Stomach smooth muscle (tissue), 2 donors: ENCODE data around the gene DHRS12.
A peak's percentile ranks its signal among the peaks of the same experiment; 100 is the strongest.

Experiments used
- H3K27ac ChIP-seq: one replicate; pipeline ENCODE4 v1.7.0; 2013; ENCODE audit warnings: mild to moderate bottlenecking, low read length, inconsistent platforms
- H3K27me3 ChIP-seq, 2 donors: one replicate each; pipeline ENCODE4 v1.7.0; 2013; ENCODE audit warnings: low read length in 2 of 2; ENCODE audit not compliant: insufficient read depth in 2 of 2, control insufficient read depth in 1 of 2
- H3K36me3 ChIP-seq, 2 donors: one replicate each; pipeline ENCODE4 v1.7.0; 2013; ENCODE audit warnings: low read length in 2 of 2; ENCODE audit not compliant: control insufficient read depth in 2 of 2, insufficient read depth in 2 of 2
- H3K4me1 ChIP-seq: one replicate; pipeline ENCODE4 v1.7.0; 2013; ENCODE audit warnings: low read length; ENCODE audit not compliant: control insufficient read depth, insufficient read depth
- H3K4me3 ChIP-seq, 2 donors: one replicate each; pipeline ENCODE4 v1.7.0; 2013; ENCODE audit warnings: low read length in 2 of 2
- H3K9ac ChIP-seq, 2 donors: one replicate each; pipeline ENCODE4 v1.7.0; 2013; ENCODE audit warnings: low read length in 2 of 2, mild to moderate bottlenecking in 1 of 2
- H3K9me3 ChIP-seq, 2 donors: one replicate each; pipeline ENCODE4 v1.7.0; 2013; ENCODE audit warnings: low read length in 2 of 2; ENCODE audit not compliant: control insufficient read depth in 2 of 2
- donor health status: healthy.
- donor health status: Pancreatic carcinoma.

The DHRS12 gene

GRCh38 chr13:51796546-51796945 is 7.4 kb downstream of the DHRS12 start:
- Histone ChIP-seq H3K27ac (no peak overlapping the region), H3K4me1 (peaks cover 21% of the 10 kb centered on the region), H3K4me3 (no peak overlapping the region), H3K9ac (no peak overlapping the region), H3K9me3 (no peaks in the 10 kb centered on the region), H3K27me3 (no peaks in the 10 kb centered on the region), H3K36me3 (peaks cover 10 to 22% of the 10 kb centered on the region in 2 donors)

- no peak overlapping the region for H3K27ac ChIP-seq
- no peak overlapping the region for H3K4me3 ChIP-seq
- no peaks in the 10 kb centered on the region for H3K27me3 ChIP-seq
- no peaks in the 10 kb centered on the region for H3K9me3 ChIP-seq
- H3K9ac ChIP-seq, result no peak overlapping the region
- peaks cover 11% of the 10 kb centered on the region for H3K4me1 ChIP-seq
- peaks cover 10 to 22% of the 10 kb centered on the region in 2 donors for H3K36me3 ChIP-seq
Measured at GRCh38 chr13:51795419-51795818, 8.5 kb downstream of the DHRS12 start.

DNA sequence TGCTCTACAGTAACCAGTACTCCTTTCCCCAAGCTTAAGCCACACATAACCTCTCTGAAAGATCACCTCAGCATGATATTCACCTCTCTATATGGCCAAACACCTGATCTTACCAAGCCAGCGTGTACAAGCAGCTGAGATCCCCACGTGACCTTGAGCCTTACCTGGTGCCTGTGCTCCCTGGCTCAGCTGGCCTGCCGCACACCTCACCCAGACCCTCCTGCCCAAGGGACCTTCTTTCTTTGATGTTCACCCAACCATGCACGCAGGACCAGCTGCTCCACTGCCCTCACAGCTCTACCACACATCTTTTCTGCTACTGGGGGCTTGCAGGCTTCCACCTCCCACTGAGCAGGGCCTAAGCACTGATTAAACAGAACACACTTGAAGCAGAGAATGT is 9.0 kb downstream of the DHRS12 start:
- no peak overlapping the region for H3K4me3 ChIP-seq
- no peak overlapping the region for H3K27ac ChIP-seq
- no peak overlapping the region for H3K9ac ChIP-seq
- H3K27me3 ChIP-seq, result no peaks in the 10 kb centered on the region
- H3K9me3 ChIP-seq, result no peaks in the 10 kb centered on the region
- H3K36me3 ChIP-seq, result peaks cover 10 to 22% of the 10 kb centered on the region in 2 donors
- peaks cover 7% of the 10 kb centered on the region for H3K4me1 ChIP-seq

DNA sequence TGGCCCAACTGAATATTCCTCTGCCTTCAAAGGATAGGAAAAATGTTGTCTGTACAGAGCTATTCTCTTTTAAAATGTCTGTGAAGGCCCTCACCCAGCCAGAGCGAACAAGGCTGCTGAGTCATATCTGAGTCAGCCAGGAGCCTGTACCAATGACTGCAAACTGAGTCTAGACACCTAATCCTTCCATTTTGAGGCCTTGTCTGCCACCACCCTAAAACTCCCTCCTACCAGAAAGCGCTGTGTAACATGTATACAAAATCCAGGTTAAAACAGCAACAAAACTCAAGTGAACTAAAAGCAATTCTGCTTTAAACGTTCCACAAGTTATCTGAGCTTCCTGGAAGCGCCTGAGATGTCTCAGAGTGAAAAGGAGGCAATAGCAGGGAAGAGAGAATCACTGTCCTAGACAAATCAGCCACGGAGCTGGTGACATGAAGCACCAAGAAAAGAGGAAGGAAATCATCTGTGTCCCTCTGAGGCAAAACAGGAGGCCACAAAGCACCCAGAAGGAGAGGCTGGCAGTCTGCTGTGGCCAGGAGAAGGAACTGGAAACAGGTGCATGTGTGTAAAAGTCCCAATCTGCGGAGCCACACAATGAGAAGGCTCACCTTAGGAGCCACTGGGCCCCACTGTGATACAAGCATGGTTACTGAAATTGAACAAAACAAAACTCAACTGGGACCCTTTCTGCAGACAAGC is 10.2 kb downstream of the DHRS12 start:
- Histone ChIP-seq H3K4me3 (no peak overlapping the region), H3K27ac (peak overlapping the region; percentile 41), H3K4me1 (peaks cover 5% of the 10 kb centered on the region)

GRCh38 chr13:51786425-51787265 is 17.3 kb downstream of the DHRS12 start:
- peak overlapping the region; percentile 40 to 42 for H3K9ac ChIP-seq
- no peaks in the 10 kb centered on the region for H3K27me3 ChIP-seq
- H3K36me3 ChIP-seq, result no peaks in the 10 kb centered on the region
- H3K4me1 ChIP-seq, result peaks cover 20% of the 10 kb centered on the region
- peak overlapping the region; percentile 40 to 65 for H3K4me3 ChIP-seq
- no peaks in the 10 kb centered on the region for H3K9me3 ChIP-seq
- H3K27ac ChIP-seq, result peak overlapping the region; percentile 85

More for the DNA sequence above, 10.2 kb downstream of the DHRS12 start:
- H3K36me3 ChIP-seq, result peaks cover 10 to 19% of the 10 kb centered on the region in 2 donors
- no peak overlapping the region for H3K9ac ChIP-seq
- no peaks in the 10 kb centered on the region for H3K9me3 ChIP-seq
- H3K27me3 ChIP-seq, result no peaks in the 10 kb centered on the region

- peak overlapping the region; percentile 85 for H3K27ac ChIP-seq
- H3K9ac ChIP-seq, result peak overlapping the region in 1 of 2 donors; percentile 29
- H3K27me3 ChIP-seq, result no peaks in the 10 kb centered on the region
- peak overlapping the region; percentile 40 to 65 for H3K4me3 ChIP-seq
- H3K9me3 ChIP-seq, result no peaks in the 10 kb centered on the region
- H3K36me3 ChIP-seq, result no peaks in the 10 kb centered on the region
- peaks cover 20% of the 10 kb centered on the region for H3K4me1 ChIP-seq
Measured at GRCh38 chr13:51785712-51786424, 18.1 kb downstream of the DHRS12 start.

DNA sequence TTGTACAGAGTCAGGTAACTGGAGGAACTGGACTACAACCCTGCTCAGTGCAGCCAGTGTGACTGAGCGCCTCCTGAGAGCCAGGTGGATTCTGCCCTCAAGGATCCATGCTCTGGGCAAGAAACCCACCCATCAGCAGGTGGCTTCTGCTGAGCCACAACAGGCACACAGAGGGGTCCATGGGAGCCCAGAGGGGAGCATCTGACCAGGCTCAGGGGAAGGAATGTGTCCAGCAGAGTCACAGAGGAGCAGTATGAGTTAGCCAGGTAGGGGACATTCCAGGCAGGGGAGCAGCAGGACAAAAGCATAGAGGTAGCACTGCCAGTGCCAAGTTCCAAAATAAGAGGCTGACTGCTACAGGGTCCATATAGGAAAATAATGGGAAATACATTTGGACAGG is 19.9 kb downstream of the DHRS12 start:
- Histone ChIP-seq H3K27me3 (no peaks in the 10 kb centered on the region), H3K36me3 (no peaks in the 10 kb centered on the region), H3K4me1 (peaks cover 20% of the 10 kb centered on the region), H3K9me3 (no peaks in the 10 kb centered on the region), H3K27ac (no peak overlapping the region), H3K9ac (no peak overlapping the region), H3K4me3 (no peak overlapping the region)

GRCh38 chr13:51783428-51784094 is 20.4 kb downstream of the DHRS12 start:
- Histone ChIP-seq H3K9me3 (no peaks in the 10 kb centered on the region), H3K27me3 (no peaks in the 10 kb centered on the region), H3K9ac (no peak overlapping the region), H3K27ac (no peak overlapping the region), H3K4me3 (no peak overlapping the region), H3K4me1 (peaks cover 20% of the 10 kb centered on the region), H3K36me3 (no peaks in the 10 kb centered on the region)

DNA sequence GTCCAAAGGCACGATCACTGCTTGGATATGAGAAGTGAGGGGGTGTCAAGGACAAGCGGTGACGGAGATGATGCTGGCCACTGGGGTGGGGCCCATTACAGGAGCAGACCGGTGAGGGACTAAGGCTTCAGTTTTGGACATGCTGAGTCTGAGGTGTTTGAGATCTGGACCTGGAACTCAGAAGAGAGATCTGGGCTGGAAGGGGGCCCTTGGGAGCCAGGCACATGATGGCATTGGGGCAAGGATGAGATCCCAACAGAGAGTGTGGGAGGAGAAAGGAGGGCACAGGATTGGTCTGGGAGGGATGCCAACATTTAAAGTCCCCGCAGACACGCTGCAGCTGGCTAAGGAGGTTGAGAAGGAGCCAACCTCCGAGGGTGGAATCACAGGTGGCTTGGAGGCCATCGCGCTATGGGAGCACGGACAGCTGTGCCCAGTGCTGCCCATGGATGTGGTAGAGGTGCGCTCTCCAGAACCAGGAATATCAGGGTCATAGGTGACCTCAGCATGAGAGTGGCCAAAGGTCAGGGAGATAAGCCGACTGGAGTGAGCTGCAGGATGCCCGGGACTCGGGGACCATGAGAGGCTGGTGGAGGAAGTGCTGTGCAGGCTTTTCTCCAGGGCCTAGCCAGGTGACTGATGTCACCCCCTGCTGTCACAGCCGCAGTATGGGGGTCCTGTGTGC is 21.8 kb downstream of the DHRS12 start:
- H3K9me3 ChIP-seq, result no peaks in the 10 kb centered on the region
- no peaks in the 10 kb centered on the region for H3K36me3 ChIP-seq
- H3K4me1 ChIP-seq, result peaks cover 18% of the 10 kb centered on the region
- H3K9ac ChIP-seq, result no peak overlapping the region
- no peak overlapping the region for H3K4me3 ChIP-seq
- H3K27me3 ChIP-seq, result no peaks in the 10 kb centered on the region
- no peak overlapping the region for H3K27ac ChIP-seq
